HG03457 (cell line): ENCODE results near the gene TCF7L2.
A peak's percentile ranks its signal among the peaks of the same experiment; 100 is the strongest.

Experiments used
- ATAC-seq: cut with Tn5 transposase; IDR thresholded peaks from one replicate; pipeline ENCODE4 v1.9.1; 2021; ENCODE audit warnings: moderate number of reproducible peaks; ENCODE audit not compliant: unreplicated experiment

TCF7L2 gene

GRCh38 chr10:112949875-112950507 is at the start of gene TCF7L2:
TSS of gene TCF7L2 (plus strand) at chr10:112950247. CDS start at chr10:112950757, 510 bp downstream.
- no peak for ATAC-seq

- ATAC-seq, result no peak
Observed at GRCh38 chr10:112902730-112903129, 47.3 kb upstream of the TCF7L2 start.

- no peak for ATAC-seq
Observed at GRCh38 chr10:112904000-112904399, 46.0 kb upstream of the TCF7L2 start.

- ATAC-seq, result no peak
Observed at GRCh38 chr10:112906945-112907344, 43.1 kb upstream of the TCF7L2 start.

DNA sequence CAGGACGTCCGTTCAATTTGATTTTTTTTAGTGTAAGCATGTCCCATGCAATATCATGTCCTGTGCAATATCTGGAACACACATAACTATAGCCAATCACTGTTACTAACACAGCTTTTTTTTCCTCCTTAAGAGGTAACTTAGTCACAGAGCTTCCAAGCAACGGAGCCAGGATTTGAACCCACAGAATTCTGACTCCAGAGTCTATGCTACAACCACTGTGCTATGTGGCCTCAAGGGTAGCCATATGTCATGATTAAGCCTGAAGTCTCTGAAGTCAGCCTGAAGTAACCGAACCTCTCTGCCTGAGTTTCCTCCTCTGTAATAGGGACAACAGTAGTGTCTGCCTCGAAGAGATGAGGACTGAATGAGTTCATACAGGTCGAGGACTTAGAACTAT is 42.2 kb upstream of the TCF7L2 start:
- ATAC-seq, result no peak

- ATAC-seq, result no peak
Observed at GRCh38 chr10:112911206-112911605, 38.8 kb upstream of the TCF7L2 start.

DNA sequence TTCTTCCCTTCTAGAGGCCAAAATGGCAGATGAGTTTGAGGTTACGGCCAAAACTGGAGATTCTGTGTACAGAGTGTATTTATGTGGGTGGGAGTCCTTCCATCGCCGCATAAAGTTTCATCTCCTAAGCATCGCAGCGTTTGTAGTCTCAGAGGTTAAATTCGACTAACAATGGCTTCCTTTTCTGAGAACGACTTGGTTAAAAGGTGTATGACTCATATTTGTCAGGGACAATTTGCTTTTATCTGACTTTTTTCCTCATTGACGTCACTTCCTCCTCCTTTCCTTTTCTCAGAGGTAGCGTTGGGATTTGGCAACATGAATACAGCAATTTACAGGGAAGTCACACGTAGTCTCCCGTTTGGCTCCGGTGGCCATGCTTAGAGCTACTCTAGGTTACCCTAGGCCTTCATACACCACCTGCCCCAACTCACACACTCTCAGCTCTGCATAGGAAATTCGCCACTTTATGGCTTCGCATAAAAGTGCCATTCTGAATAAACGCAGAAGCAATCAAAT is 37.6 kb upstream of the TCF7L2 start:
- ATAC-seq, result no peak

- ATAC-seq, result no peak
Observed at GRCh38 chr10:112913255-112913654, 36.8 kb upstream of the TCF7L2 start.

GRCh38 chr10:112913661-112914287 is 36.3 kb upstream of the TCF7L2 start:
- ATAC-seq, result no peak

GRCh38 chr10:112914288-112914952 is 35.6 kb upstream of the TCF7L2 start:
- no peak for ATAC-seq

- peak; percentile 48 for ATAC-seq
Observed at GRCh38 chr10:112915590-112916572, 34.2 kb upstream of the TCF7L2 start.

GRCh38 chr10:112917681-112918080 is 32.4 kb upstream of the TCF7L2 start:
- ATAC-seq, result no peak

- ATAC-seq, result no peak
Observed at GRCh38 chr10:112918771-112919170, 31.3 kb upstream of the TCF7L2 start.

- ATAC-seq, result no peak
Observed at GRCh38 chr10:112919721-112920120, 30.3 kb upstream of the TCF7L2 start.

- no peak for ATAC-seq
Observed at GRCh38 chr10:112926906-112927688, 22.9 kb upstream of the TCF7L2 start.

- no peak for ATAC-seq
Observed at GRCh38 chr10:112927980-112928379, 22.1 kb upstream of the TCF7L2 start.

DNA sequence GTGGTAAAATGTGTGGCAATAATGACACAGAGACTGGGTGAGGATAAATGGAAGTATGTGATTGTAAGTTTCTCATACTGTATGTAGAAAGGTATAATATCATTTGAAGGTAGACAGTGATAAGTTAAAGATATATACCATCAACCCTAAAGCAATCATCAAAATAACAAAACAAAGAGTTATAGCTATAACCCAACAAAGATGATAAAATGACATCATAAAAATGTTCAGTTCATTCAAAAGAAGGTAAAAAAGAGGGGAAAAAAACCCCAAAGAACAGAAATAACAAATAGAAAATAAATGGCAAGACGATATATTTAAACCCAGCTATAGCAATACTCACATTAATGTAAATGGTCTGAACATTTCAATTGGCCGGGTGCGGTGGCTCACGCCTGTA is 17.4 kb upstream of the TCF7L2 start:
- no peak for ATAC-seq

- no peak for ATAC-seq
Observed at GRCh38 chr10:112934193-112934592, 15.9 kb upstream of the TCF7L2 start.

- ATAC-seq, result no peak
Observed at GRCh38 chr10:112938808-112939482, 11.1 kb upstream of the TCF7L2 start.
